Epithelial cell of proximal tubule (primary cell): Measurements from ENCODE around the gene KSR1. TPM values are rescaled to one million over a fixed set of nuclear protein-coding genes. Genes with fewer than 3 reads are reported as not detected.

Experiments used
- DNase-seq: peaks from one replicate; pipeline ENCODE4 v3.0.0-alpha.2; 2011; ENCODE audit warnings: low read depth
- H3K4me3 ChIP-seq: 2 replicates; pipeline ENCODE4 v1.5.1; 2011; ENCODE audit warnings: low read depth, mild to moderate bottlenecking, low read length
- CTCF ChIP-seq: conservative IDR thresholded peaks from 2 replicates; pipeline ENCODE4 v1.5.1; 2012; ENCODE audit warnings: low read depth, mild to moderate bottlenecking, low read length
- total RNA-seq: library from RNA; depleted of rRNA; stranded (reverse); fragments of >200 nt; gene quantifications from 2 replicates; pipeline ENCODE4 v1.2.3, GENCODE V29; 2015

The KSR1 gene
- total RNA-seq, 1 donor from 2014 or later: 19.9 TPM

- TF ChIP-seq CTCF: no peak
- H3K4me3 ChIP-seq: no peak overlapping the region
- no peak for DNase-seq
These were observed 62.6 kb downstream of the KSR1 start for GRCh38 chr17:27518545-27519521.

GRCh38 chr17:27519550-27519949 is 63.3 kb downstream of the KSR1 start:
- no peak for DNase-seq
- TF ChIP-seq CTCF: no peak
- H3K4me3 ChIP-seq: no peak overlapping the region

GRCh38 chr17:27520491-27521185 is 64.4 kb downstream of the KSR1 start:
- no peak for DNase-seq
- no peak for TF ChIP-seq CTCF
- H3K4me3 ChIP-seq: no peak overlapping the region

GRCh38 chr17:27521281-27522027 is 65.2 kb downstream of the KSR1 start:
- DNase-seq: no peak
- no peak for TF ChIP-seq CTCF
- no peak overlapping the region for H3K4me3 ChIP-seq

GRCh38 chr17:27522028-27522635 is 65.9 kb downstream of the KSR1 start:
- H3K4me3 ChIP-seq: no peak overlapping the region
- DNase-seq: no peak
- TF ChIP-seq CTCF: no peak

GRCh38 chr17:27523712-27524111 is 67.5 kb downstream of the KSR1 start:
- H3K4me3 ChIP-seq: no peak overlapping the region
- DNase-seq: no peak
- no peak for TF ChIP-seq CTCF
